ENCODE results near the gene CTSL.

The CTSL gene

DNA sequence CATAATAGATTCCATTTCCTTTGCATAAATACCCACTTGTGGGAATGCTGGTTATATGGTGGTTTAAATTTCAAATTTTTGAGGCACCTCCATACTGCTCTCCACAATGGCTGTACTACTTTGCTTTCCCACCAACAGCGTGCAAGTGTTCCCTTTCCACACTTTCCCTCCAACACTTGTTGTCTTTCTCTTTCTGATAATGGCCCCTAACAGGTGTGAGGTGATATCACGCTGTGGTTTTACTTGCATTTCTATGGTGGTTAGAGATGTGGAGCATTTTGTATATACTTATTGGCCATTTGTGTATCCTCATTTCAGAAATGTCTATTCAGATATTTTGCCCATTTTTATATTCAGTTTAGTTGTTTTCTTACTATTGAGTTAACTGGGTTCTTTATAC, 34.6 kb downstream of the CTSL start:
- no peak for DNase-seq

DNA sequence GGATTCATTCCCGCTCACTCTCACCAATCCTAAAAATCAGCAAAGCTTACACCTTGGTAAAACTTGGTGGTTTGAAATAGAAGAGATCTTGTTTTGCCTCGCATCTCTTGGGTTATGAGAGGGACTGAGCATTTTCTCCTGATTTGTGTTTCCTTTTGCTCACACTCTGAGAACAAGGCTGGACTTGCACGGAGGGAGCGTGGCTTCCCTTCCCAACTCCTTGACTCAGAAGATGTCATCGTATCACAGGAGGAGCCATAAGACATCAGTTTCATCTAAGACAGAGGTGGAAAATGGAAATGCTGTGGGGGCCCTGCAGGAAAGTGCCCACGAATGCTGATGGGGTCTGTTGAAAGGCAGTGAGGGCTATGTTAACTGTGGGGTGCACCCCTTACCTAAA, 37.4 kb downstream of the CTSL start:
- DNase-seq = no peak

DNA sequence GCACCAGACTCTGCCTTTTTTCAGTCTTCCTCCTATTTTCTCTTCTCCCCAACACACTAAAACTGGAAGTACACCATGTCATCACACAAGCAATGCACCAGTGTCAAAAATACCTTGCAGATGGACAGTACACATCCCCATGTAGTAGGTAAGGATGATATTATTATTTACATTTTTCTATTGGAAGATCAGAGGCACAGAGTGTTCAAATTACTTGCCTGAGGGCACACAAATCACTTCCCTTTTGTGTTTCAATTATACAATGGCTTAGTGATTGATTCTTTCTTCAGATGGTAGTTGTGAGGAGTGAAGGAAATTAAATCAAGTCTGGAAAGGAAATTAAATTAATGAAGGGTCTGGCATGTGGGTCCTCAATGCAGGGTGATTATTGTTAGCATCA, 39.6 kb downstream of the CTSL start:
- DNase-seq = no peak

DNA sequence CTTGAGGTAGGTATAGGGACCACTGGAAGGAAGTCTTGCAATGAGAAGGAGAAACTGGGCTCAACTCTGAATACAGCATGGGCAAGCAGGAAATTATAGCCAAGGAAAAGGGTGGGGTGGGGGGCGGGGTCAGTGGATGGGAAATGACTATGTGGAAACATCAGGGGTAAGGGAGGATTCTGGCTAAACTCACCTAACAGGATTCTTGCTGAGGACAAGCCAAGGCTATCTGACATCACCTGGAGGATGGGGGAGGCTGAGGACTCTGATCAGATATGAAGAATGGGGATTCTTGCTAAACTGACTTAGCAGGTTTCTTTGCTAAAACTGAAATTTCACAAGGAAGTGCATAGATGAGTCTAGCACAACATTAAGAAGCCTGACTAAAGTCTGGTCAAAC, 40.8 kb downstream of the CTSL start:
- no peak for DNase-seq

DNA sequence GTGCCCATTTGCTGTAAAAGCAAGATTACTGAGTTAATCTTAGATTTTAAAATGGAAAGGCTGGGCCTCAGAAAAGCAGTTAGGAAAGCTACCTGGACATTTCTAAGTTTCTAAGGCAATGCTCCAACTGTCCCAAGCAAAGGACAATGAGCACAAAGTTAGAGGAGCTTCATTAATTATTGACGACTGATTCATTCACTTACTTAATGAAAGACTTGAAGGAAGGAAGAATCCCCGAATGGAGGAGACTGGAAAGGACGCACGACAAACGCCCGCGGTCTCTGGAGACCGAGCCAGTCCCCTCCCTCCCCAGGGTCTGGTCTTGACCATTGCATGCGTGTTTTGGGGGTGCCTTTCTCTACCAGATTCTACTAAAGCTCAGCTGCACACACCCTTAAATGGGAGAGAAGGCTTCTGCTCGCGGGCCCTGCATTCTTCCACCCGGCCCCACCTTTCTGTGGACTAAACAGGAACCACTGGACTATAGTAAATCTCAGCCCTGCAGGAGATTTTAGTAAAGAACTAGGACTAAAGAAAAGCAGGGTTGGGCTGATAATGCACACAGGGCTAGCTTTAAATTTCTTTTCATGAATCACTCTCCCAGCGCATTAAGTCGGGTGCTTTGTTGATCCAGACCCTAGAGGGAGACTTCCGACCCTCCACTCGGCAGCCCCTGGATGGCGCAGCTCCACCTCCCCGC, 44.8 kb downstream of the CTSL start:
- no peak for DNase-seq

DNA sequence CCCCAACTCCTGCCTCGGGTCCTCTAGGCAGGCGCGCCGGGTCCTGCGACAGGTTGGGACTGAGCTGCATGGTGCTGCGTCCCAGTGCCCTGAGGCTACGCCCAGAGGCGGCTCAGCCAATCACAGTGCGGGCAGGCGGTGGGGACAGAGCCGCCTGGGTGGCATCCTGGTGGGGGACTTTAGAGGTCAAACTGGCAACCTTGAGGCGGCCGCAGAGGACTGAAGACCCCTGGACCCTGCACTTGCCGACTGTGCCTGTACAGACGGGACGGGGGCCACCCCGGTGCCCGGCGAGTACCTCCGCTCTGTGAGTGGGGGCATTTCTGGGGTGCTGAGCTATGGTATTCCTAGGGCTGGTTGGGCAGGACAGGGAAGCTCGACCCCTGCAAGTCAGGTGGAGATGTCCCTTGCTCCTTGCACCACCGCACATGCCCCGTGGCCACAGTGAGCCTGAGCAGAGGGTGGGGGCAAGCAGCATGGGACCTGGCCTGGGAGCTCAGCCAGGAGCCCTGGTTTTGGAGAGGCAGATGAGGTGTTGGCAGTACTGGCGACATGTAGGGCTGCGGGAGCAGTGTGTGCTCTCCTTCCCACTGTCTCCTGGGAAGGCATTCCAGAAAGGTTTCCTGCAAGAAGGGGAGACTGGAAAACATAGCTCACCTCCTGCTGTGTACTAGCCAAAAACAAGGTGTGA, 45.5 kb downstream of the CTSL start:
- no peak for DNase-seq

DNA sequence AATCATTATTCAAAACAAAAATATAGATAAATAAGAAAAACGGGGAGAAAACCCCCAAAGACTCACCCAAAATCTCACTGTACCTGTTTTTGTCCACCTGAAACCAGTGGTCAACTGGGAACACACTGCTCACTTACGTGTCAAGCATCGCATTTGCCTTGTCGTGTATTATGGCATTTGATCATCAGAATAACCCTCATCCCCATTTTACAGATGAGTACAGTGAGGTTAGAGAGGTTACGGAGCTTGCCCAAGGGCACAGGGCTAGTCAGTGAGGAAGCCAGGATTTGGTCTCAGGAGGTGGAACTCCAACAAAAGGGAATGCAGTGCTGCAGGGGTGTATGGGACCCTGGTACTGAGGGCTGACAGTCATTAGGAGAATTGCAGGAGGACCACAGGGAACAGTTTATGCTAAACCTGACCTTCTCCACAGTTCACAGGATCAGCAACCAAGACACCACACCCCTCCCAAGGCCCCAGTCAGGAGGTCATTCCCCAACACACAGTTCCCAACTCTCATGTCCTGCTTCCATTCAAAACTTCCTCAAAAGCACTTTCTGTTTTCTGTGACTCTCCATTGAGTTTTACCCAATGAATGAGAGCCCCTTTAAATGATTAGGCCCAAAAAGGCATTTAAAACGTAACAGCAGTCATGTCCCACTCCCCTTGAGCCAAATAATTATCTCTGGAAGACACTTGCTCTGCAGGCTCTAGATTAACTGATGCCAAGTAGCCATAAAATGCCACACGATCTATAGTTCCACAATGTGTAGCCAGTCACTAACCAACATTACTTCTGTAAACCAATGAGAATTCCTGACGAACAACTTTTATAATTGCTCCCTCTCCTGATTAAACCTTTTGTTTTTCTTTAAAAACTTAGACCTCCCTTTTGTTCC, 50.8 kb downstream of the CTSL start:
- no peak for DNase-seq

DNA sequence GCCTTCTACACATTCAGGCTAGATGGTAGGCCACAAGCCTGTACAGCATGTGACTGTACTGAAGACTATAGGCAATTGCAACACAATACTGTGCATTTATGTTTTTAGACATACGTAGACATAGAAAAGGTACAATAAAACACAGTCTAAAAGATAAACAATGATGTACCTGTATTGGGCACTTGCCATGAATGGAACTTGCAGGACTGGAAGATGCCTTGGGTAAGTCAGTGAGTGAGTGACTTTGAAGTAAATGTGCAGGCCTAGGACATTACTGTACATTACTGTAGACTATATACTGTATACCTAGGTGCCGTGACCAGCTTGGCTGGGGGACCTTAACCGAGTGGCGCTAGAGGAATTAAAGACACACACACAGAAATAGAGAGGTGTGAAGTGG, 53.1 kb downstream of the CTSL start:
- no peak for DNase-seq

All from T-helper 1 cell (primary cell).